ENCODE results near the gene ALK. TPM values are rescaled to one million over a fixed set of nuclear protein-coding genes. Genes with fewer than 3 reads are reported as not detected.

ALK gene
- polyA plus RNA-seq, 1 of the 3 experiments (the other 2 are of a cell fraction): 0.30 TPM

DNA sequence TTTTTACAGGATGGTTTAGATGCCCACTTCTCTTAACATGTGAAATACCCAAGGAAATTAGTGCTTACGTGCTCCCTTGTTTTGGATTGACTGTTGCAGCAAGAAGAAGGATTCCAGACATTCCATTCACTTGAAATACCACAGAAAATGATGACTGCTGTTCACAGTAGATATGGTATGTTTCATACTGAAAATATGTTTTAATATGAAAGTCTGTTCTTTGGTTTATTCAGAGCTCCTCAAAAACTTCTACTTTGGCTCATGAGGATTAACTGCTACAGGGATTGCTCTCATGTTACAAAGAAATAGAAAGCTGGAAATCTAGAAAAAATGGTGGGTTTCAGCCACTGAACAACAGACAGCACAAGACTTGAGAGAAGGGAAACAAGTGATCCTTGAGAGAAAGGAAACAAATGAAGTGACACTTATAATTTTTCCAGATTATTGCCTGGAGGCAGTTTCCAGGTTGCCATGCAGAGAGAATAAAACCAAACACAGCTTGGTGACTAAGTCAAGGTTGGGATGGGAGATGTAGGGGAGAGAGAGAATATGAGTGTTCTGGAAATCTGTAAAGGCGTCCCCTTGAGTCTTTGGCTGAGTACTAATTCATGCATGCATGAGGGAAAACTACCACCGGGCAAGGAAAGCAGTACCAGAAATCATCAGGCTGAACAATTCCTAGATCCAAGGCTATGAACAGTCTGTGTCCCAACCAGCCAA lies 458.0 kb downstream of the ALK start:
- TF ChIP-seq FOSL2 (IDR thresholded peaks at IDR 0.05; ENCODE audit: borderline replicate concordance, low read depth): peak; percentile 29; the same call in 1 of the 2 replicates
- TF ChIP-seq, protein P1, sequence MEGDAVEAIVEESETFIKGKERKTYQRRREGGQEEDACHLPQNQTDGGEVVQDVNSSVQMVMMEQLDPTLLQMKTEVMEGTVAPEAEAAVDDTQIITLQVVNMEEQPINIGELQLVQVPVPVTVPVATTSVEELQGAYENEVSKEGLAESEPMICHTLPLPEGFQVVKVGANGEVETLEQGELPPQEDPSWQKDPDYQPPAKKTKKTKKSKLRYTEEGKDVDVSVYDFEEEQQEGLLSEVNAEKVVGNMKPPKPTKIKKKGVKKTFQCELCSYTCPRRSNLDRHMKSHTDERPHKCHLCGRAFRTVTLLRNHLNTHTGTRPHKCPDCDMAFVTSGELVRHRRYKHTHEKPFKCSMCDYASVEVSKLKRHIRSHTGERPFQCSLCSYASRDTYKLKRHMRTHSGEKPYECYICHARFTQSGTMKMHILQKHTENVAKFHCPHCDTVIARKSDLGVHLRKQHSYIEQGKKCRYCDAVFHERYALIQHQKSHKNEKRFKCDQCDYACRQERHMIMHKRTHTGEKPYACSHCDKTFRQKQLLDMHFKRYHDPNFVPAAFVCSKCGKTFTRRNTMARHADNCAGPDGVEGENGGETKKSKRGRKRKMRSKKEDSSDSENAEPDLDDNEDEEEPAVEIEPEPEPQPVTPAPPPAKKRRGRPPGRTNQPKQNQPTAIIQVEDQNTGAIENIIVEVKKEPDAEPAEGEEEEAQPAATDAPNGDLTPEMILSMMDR (IDR thresholded peaks at IDR 0.05): no peak
- peak; percentile 52; the same call in 1 of the 2 replicates for TF ChIP-seq TCF12 (IDR thresholded peaks at IDR 0.05)
- TF ChIP-seq EP300 (IDR thresholded peaks at IDR 0.05; ENCODE audit: borderline replicate concordance in 1 of 2, low read depth in 1 of 2, low read length in 1 of 2): 0 out of 4 replicates have a peak, but pooled peaks of 1 of the 2 experiments have one; percentile 6
- TF ChIP-seq, protein P2, sequence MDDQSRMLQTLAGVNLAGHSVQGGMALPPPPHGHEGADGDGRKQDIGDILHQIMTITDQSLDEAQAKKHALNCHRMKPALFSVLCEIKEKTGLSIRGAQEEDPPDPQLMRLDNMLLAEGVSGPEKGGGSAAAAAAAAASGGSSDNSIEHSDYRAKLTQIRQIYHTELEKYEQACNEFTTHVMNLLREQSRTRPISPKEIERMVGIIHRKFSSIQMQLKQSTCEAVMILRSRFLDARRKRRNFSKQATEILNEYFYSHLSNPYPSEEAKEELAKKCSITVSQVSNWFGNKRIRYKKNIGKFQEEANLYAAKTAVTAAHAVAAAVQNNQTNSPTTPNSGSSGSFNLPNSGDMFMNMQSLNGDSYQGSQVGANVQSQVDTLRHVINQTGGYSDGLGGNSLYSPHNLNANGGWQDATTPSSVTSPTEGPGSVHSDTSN (IDR thresholded peaks at IDR 0.05): peak; percentile 15; the same call in 1 of the 2 replicates
- TF ChIP-seq RXRA (IDR thresholded peaks at IDR 0.05; ENCODE audit: borderline replicate concordance, low read depth): no peak
- TF ChIP-seq JUND (IDR thresholded peaks at IDR 0.05): peak; percentile 43; the same call in 1 of the 2 replicates
- peak; percentile 62; the same call in 1 of the 2 replicates for TF ChIP-seq TEAD4 (IDR thresholded peaks at IDR 0.05; ENCODE audit: borderline replicate concordance, insufficient read depth)
- Histone ChIP-seq H3K9ac (peak overlapping the region; percentile 44; the same call in 1 of the 2 replicates), H3K4me2 (peak overlapping the region; percentile 47), H3K4me3 (ENCODE audit: low read depth in 2 of 2, low read length in 1 of 2) (0 out of 4 replicates have a peak overlapping the region, but pooled peaks of 1 of the 2 experiments have one; percentile 10), H3K27ac (ENCODE audit: low read depth in 2 of 2, low read length in 1 of 2) (peak overlapping the region; percentile 1 to 78; a peak in 2 of 4 replicates), H3K27me3 (ENCODE audit: insufficient read depth) (no peaks in the 10 kb centered on the region), H3K9me3 (no peaks in the 10 kb centered on the region), H3K79me2 (ENCODE audit: insufficient read depth) (no peaks in the 10 kb centered on the region), H3K36me3 (replicated peaks in 1 of 2; ENCODE audit: control insufficient read depth in 1 of 2, insufficient read depth in 2 of 2, low read length in 1 of 2) (no peaks in the 10 kb centered on the region), H2AFZ (ENCODE audit: low read depth) (peak overlapping the region; percentile 29; the same call in 1 of the 2 replicates), H3K9me2 (no peaks in the 10 kb centered on the region), H3F3A (replicated peaks; ENCODE audit: insufficient read depth) (peaks cover 10% of the 10 kb centered on the region), H4K20me1 (ENCODE audit: insufficient read depth) (no peaks in the 10 kb centered on the region), H3K4me1 (ENCODE audit: control insufficient read depth in 1 of 2, insufficient read depth in 2 of 2, low read depth in 1 of 2, low read length in 1 of 2) (peaks cover 3 to 19% of the 10 kb centered on the region in 2 experiments; a peak in 3 of 4 replicates)
- ChIA-PET POLR2A (no interaction called here), CTCF (interaction anchor here (1.6 kb wide), 1 partner anchor 154 kb away, joined by 4 read pairs; no protein-coding TSS in a partner anchor)
- 44% methylated on average over 3 of the region's 3 CpGs for WGBS (ENCODE audit: low lambda C conversion rate)
- no peak for DNase-seq

DNA sequence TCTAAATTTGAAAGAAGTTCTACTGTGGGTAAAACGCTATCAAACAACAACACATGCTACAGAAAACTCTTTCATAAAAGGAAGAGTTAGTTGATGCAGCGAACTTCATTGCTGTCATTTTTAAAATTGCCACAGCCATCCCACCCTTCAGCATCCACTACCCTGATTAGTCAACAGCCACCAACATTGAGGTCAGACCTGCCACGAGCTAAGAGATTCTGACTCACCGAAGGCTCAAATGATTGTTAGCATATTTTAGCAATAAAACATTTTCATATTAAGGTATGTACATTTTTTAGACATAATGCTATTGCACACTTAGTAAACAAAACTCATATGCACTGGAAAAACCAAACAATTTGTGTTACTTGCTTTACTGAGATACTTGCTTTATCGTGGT lies 459.1 kb downstream of the ALK start:
- Histone ChIP-seq H3K27ac (ENCODE audit: low read depth in 2 of 2, low read length in 1 of 2) (peak overlapping the region in 1 of 2 experiments; percentile 78; a peak in 1 of 4 replicates), H4K20me1 (ENCODE audit: insufficient read depth) (no peaks in the 10 kb centered on the region), H3K9ac (no peak overlapping the region), H3K4me2 (no peak overlapping the region; the same call in 1 of the 2 replicates), H3F3A (replicated peaks; ENCODE audit: insufficient read depth) (peaks cover 10% of the 10 kb centered on the region), H2AFZ (ENCODE audit: low read depth) (no peak overlapping the region), H3K9me3 (no peaks in the 10 kb centered on the region), H3K9me2 (no peaks in the 10 kb centered on the region), H3K27me3 (ENCODE audit: insufficient read depth) (no peaks in the 10 kb centered on the region), H3K79me2 (ENCODE audit: insufficient read depth) (no peaks in the 10 kb centered on the region), H3K36me3 (replicated peaks in 1 of 2; ENCODE audit: control insufficient read depth in 1 of 2, insufficient read depth in 2 of 2, low read length in 1 of 2) (no peaks in the 10 kb centered on the region), H3K4me3 (ENCODE audit: low read depth in 2 of 2, low read length in 1 of 2) (no peak overlapping the region), H3K4me1 (ENCODE audit: control insufficient read depth in 1 of 2, insufficient read depth in 2 of 2, low read depth in 1 of 2, low read length in 1 of 2) (peaks cover 3 to 19% of the 10 kb centered on the region in 2 experiments; a peak in 3 of 4 replicates)
- TF ChIP-seq MXI1 (IDR thresholded peaks at IDR 0.05; ENCODE audit: low read depth, low read length): no peak
- TF ChIP-seq EZH2phosphoT487 (IDR thresholded peaks at IDR 0.05; ENCODE audit: borderline replicate concordance, low read depth): no peak
- no peak for TF ChIP-seq TAF1 (IDR thresholded peaks at IDR 0.05; ENCODE audit: borderline replicate concordance, low read depth, low read length)
- no peak for TF ChIP-seq SMC3 (IDR thresholded peaks at IDR 0.05; ENCODE audit: low read depth, low read length)
- TF ChIP-seq FOSL2 (IDR thresholded peaks at IDR 0.05; ENCODE audit: borderline replicate concordance, low read depth): peak; percentile 35; the same call in 1 of the 2 replicates
- 0 out of 2 replicates have a peak, but pooled peaks have one; percentile 19 for TF ChIP-seq JUND (IDR thresholded peaks at IDR 0.05)
- TF ChIP-seq, protein P2 (IDR thresholded peaks at IDR 0.05): no peak
- ChIA-PET CTCF (interaction anchor here (1.6 kb wide), 1 partner anchor 153 kb away, joined by 4 read pairs; no protein-coding TSS in a partner anchor), POLR2A (no interaction called here)
- 47% methylated on average over 5 of the region's 5 CpGs for WGBS (ENCODE audit: low lambda C conversion rate)
- DNase-seq: no peak
